Fibroblast of skin of back (primary cell): ENCODE results near the gene ZNF536. TPM values are rescaled to one million over a fixed set of nuclear protein-coding genes. Genes with fewer than 3 reads are reported as not detected.

Experiments
- DNase-seq: peaks from one replicate; pipeline ENCODE4 v3.0.0-alpha.2; 2013
- polyA plus RNA-seq, 2 experiments: library from polyadenylated mRNA; unstranded; fragments of 120-200 nt; gene quantifications; one replicate each; pipeline ENCODE4 v1.2.1, GENCODE V29; 2013; ENCODE audit not compliant: insufficient read length in 2 of 2

Gene ZNF536
- polyA plus RNA-seq (2013, experiment 1 of 2; ENCODE audit: insufficient read length) = 0.10 TPM
- 0.02 TPM for polyA plus RNA-seq (2013, experiment 2 of 2; ENCODE audit: insufficient read length)

GRCh38 chr19:30371960-30372824 lies at the start of gene ZNF536:
Gene ZNF536, plus strand, starts transcription at chr19:30372384. Its CDS starts 71,179 bp downstream, at chr19:30443563.
- DNase-seq = no peak

DNA sequence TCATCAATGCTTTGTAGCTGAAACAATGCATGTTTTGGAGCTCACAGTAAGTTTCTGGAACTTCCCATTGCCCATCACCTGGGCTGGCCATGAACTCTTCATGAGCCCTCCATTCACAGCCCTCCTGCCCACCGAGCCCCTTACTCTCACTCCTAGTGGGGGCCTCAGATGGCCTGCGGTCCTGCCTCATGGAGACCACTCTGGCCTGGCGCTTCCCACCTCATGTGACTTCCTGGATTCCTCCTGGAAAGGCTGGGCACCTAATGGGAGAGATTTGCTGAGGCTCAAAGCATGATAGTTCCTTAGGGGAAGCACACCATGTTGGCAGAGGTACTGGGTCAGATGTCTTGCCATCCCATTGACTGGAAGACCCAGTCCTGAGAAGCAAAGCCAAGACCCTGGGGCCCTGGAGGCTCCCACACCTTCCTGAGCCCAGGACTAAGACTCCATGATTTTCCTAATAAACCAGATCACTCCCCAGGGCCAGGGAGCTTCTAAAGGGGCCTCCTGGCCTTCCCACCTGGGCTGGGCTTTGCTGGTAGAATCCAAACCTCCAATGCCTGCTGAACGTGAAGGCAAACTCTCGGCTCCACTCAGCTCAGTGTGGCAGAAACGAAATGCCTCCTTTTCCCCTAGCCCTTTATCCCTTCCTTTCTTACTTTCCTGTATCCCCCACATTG lies 49.4 kb upstream of the ZNF536 start:
- no peak for DNase-seq

GRCh38 chr19:30323904-30324303 lies 48.3 kb upstream of the ZNF536 start:
- DNase-seq = no peak

- no peak for DNase-seq
Measured at GRCh38 chr19:30324982-30325381, 47.2 kb upstream of the ZNF536 start.

DNA sequence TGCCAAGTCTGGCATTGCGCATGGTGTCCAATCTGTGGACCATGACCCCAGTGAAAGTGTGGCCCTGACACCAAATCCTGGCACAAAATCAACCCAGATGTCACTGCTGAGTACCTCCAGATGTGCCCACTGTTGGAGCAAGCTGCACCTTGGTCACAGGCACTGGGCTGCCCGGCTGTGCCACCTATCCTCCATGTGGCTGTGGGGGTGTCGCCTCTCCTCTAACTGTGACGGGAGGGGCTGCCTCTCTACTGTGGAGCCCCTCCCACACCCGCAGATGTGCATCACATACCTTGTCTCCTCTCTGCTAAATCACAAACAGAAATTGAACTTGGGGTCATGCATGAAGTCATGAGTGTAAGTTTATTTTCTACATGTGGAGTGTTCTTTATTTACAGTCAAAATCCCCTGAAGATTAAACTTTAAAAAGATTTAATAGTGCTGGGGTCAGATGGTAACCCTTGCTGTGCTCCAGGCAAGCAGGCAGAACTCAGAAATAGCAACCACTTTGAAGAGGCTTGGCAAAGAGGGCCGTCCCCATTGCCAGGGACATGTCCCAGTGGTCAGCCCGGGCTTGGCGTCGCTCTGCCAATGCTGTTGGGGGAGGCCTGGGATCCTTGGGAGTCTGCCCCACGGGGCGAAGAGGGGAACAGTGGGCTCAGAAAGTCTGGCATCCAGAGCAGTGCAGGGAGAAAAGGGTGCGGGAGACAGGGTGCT lies 46.4 kb upstream of the ZNF536 start:
- no peak for DNase-seq

GRCh38 chr19:30326393-30326710 lies 45.8 kb upstream of the ZNF536 start:
- DNase-seq = no peak

DNA sequence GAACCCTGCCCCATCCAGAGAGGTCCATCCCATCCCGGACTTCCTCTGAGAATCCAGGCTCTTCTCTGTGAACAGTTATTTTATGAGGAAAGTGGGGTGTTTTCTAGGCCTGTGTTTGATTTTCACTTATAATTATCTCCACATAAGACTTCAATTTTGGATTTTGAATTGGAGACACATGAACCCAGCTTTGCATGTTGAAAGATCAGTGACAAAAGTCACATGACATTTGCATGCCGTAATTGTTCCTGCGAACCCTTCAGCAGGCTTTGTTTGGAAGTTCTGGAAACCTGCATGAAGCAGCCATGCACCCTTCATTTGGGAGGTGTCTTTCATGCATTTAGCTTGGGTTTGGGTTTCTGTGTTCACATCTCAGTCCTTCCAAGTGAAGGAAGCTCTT lies 44.9 kb upstream of the ZNF536 start:
- no peak for DNase-seq

DNA sequence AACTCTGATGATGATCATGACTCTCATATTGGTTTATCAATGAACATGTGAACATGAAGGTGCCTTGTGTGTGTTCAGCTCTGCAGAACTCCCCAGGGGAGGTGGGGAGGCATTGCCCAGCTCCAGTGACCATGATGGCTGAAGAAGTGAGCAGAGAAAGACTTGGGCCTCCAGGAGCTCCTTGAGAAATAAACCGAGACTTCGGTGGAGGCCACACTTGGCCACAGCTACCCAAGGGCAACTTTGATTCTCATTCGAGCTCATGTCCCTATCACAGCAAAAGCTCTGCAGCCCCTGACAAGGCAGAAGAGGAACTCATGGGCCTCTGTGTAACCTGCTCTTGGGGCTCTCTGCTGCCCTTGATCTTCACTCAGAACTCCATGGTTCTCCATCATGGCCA lies 44.1 kb upstream of the ZNF536 start:
- no peak for DNase-seq

GRCh38 chr19:30330266-30330665 lies 41.9 kb upstream of the ZNF536 start:
- no peak for DNase-seq

- DNase-seq = no peak
Measured at GRCh38 chr19:30332445-30333234, 39.5 kb upstream of the ZNF536 start.

- DNase-seq = no peak
Measured at GRCh38 chr19:30333291-30334065, 38.7 kb upstream of the ZNF536 start.

- DNase-seq = no peak
Measured at GRCh38 chr19:30334841-30335240, 37.3 kb upstream of the ZNF536 start.

DNA sequence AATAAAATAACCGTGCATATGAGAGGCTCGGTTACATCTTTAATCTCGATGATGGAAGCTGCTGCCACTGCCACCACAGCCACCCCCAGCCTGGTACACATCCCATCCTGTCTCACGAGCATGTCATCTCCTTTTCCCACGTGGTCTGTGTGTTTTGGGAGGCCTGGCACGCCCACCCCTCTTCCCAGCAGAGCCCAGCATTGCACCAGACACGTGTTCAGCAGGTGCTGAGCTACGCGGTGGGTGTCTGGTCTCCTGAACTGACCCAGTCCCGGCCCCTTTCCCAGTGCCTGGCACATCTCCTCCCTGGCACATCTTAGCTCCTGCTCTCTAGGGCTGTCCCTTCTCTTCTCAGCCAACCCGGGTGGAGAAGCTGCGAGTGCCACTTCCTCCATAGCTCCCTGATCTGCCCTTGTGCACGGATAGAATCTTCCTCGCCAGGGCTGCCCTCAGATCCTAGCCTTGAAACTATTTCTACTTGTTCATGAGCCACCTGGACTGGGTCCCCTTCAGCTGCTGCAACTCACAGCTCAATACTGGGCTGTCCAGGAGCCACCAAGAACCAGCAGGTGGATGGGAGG lies 36.8 kb upstream of the ZNF536 start:
- no peak for DNase-seq

- DNase-seq = no peak
Measured at GRCh38 chr19:30336290-30336689, 35.9 kb upstream of the ZNF536 start.

DNA sequence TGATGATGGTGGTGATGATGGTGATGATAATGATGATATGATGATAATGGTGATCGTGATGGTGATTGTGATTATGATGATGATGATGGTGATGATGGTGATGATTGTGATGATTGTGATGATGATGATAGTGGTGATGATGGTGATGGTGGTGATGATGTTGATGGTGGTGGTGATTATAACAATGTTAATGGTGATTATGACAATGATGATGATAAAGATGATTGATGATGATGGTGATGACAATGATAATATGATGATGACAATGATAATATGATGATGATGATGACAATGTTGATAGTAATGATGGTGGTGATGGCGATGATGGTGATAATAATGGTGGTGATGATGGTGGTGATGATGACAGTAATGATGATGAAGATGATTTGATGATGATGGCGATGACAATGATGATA lies 34.1 kb upstream of the ZNF536 start:
- DNase-seq = no peak

DNA sequence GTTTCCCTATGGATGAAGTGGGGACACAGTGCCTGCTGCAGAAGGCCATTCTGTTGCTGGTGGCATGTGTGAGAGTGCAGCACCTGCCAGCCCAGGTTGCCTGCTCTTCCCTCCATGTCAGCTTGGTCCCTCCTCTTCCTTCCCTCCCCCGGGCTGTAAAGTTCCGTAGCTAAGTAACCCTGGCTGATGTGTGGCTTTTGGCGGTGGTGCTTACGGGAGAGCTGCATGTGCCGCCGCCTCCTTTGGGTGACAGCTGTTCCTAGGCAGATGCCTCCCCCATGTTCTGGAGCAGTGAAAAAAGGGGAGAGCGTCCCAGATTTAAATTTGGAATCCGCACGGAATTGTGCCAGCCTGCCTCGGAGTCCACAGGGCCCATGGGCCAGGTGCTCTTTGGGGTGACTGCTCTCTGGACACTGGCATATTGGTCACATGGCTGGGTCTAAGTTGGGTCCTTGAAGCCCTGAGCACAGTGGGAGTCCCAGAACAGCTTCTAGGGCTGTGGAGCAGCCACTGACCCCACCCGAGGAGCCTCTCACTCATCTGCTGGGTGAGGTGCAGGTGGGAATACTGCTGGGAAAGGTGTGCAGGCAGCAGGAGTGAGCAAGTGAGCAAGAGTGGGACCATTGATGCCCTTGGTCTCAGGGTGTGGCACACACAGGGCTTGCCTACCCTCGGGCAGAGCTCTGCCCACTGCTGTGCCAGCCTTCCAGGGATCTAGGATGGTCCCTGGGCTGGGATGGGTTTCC lies 33.1 kb upstream of the ZNF536 start:
- DNase-seq = no peak

- DNase-seq = no peak
Measured at GRCh38 chr19:30339624-30340525, 32.3 kb upstream of the ZNF536 start.

GRCh38 chr19:30340771-30341561 lies 31.2 kb upstream of the ZNF536 start:
- DNase-seq = peak; percentile 5
